ENCODE data around the gene CDH23.

DNA sequence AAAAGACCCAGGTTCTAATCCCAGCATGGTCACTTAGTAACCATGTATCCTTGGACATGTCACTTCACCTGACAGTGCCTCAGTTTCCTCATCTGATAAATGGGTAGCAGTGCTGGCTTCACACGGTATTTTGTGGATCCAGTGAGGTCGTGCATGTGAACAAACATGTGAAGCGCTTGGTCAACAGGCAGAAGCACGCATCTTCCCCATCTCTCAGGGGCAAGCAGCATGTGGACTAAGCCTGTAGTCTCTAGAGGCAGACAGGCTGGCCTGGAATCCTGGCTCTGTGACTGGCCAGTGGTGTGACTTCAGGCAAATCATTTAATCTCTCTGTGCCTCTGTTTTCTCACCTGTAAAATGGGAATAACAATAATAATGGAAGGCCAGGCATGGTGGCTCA lies 207.0 kb downstream of the CDH23 start:
- TF ChIP-seq POLR2A (IDR thresholded peaks at IDR 0.05): no peak
- TF ChIP-seq, protein P1, sequence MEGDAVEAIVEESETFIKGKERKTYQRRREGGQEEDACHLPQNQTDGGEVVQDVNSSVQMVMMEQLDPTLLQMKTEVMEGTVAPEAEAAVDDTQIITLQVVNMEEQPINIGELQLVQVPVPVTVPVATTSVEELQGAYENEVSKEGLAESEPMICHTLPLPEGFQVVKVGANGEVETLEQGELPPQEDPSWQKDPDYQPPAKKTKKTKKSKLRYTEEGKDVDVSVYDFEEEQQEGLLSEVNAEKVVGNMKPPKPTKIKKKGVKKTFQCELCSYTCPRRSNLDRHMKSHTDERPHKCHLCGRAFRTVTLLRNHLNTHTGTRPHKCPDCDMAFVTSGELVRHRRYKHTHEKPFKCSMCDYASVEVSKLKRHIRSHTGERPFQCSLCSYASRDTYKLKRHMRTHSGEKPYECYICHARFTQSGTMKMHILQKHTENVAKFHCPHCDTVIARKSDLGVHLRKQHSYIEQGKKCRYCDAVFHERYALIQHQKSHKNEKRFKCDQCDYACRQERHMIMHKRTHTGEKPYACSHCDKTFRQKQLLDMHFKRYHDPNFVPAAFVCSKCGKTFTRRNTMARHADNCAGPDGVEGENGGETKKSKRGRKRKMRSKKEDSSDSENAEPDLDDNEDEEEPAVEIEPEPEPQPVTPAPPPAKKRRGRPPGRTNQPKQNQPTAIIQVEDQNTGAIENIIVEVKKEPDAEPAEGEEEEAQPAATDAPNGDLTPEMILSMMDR (IDR thresholded peaks at IDR 0.05 in 8 of 11, conservative IDR thresholded peaks at IDR 0.05 in 3 of 11): no peak
